Dermis microvascular lymphatic vessel endothelial cell (primary cell): ENCODE measurements around the gene MYOC. TPM values are rescaled to one million over a fixed set of nuclear protein-coding genes. Genes with fewer than 3 reads are reported as not detected.
"Not testable (repeated sequence)": the region's sequence is repeated elsewhere in the genome, so short reads cannot be mapped to it uniquely, and the experiment has no call there.

ENCODE experiments used
- DNase-seq, 2 donors: peaks; one replicate each; pipeline versions ENCODE4 v3.0.0 to v3.0.0-alpha.2; 2010; ENCODE audit warnings: low read depth in 2 of 2
- total RNA-seq: library from RNA; depleted of rRNA; stranded (reverse); fragments of >200 nt; gene quantifications from 2 replicates; pipeline ENCODE4 v1.2.1, GENCODE V29; 2014

The MYOC gene
- not detected in 2 replicates for total RNA-seq

GRCh38 chr1:171652234-171652822 lies at the start of gene MYOC:
TSS of gene MYOC (minus strand) at chr1:171652688. CDS start at chr1:171652611, 77 bp downstream.
- DNase-seq: no peak

GRCh38 chr1:171699531-171699930 lies 47.0 kb upstream of the MYOC start:
- DNase-seq: no peak

- DNase-seq: not testable (repeated sequence)
Measured at GRCh38 chr1:171695772-171696171, 43.3 kb upstream of the MYOC start.

- DNase-seq: not testable (repeated sequence)
Measured at GRCh38 chr1:171693541-171693940, 41.1 kb upstream of the MYOC start.

- DNase-seq: no peak
Measured at GRCh38 chr1:171683870-171684269, 31.4 kb upstream of the MYOC start.

GRCh38 chr1:171680339-171680738 lies 27.9 kb upstream of the MYOC start:
- DNase-seq: no peak

GRCh38 chr1:171676823-171677222 lies 24.3 kb upstream of the MYOC start:
- DNase-seq: no peak

- no peak for DNase-seq
Measured at GRCh38 chr1:171674431-171675405, 22.2 kb upstream of the MYOC start.

- no peak for DNase-seq
Measured at GRCh38 chr1:171670739-171671138, 18.3 kb upstream of the MYOC start.

- DNase-seq: no peak
Measured at GRCh38 chr1:171668372-171668771, 15.9 kb upstream of the MYOC start.

- DNase-seq: no peak
Measured at GRCh38 chr1:171666114-171666769, 13.8 kb upstream of the MYOC start.

GRCh38 chr1:171664976-171665375 lies 12.5 kb upstream of the MYOC start:
- DNase-seq: no peak

- DNase-seq: no peak
Measured at GRCh38 chr1:171663854-171664575, 11.5 kb upstream of the MYOC start.

- no peak for DNase-seq
Measured at GRCh38 chr1:171663036-171663853, 10.8 kb upstream of the MYOC start.

GRCh38 chr1:171661076-171661650 lies 8.7 kb upstream of the MYOC start:
- DNase-seq: no peak

- DNase-seq: not testable (repeated sequence)
Measured at GRCh38 chr1:171656206-171656605, 3.7 kb upstream of the MYOC start.

- DNase-seq: no peak
Measured at GRCh38 chr1:171655746-171656116, 3.2 kb upstream of the MYOC start.

- DNase-seq: peak in 1 of 2 donors; percentile 59
Measured at GRCh38 chr1:171654942-171655745, 2.7 kb upstream of the MYOC start.

- no peak for DNase-seq
Measured at GRCh38 chr1:171654201-171654941, 1.9 kb upstream of the MYOC start.
